HG03025 (cell line): ENCODE data around the gene LBH.
"Not testable (repeated sequence)": the region's sequence is repeated elsewhere in the genome, so short reads cannot be mapped to it uniquely, and the experiment has no call there.

Source experiments
- ATAC-seq: cut with Tn5 transposase; IDR thresholded peaks from one replicate; pipeline ENCODE4 v1.9.1; 2021; ENCODE audit warnings: mild to moderate bottlenecking, moderate library complexity; ENCODE audit not compliant: unreplicated experiment, low FRiP score

LBH gene

DNA sequence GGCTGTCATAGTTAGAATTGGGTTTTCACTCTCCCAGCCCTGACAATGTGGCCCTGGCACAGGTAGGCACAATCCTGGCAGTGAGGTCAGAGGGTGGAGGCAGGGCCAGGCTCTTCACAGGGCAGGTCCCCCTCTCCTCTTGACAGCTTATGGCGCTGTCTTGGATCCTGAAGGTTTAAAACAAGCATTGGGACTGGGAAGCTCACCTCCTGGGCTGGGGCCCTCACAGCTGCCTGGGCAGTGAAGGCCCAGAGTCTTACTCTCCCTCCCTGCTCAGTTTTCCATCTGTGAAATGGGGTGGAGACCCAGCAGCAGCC lies 23.3 kb downstream of the LBH start:
- ATAC-seq = no peak

DNA sequence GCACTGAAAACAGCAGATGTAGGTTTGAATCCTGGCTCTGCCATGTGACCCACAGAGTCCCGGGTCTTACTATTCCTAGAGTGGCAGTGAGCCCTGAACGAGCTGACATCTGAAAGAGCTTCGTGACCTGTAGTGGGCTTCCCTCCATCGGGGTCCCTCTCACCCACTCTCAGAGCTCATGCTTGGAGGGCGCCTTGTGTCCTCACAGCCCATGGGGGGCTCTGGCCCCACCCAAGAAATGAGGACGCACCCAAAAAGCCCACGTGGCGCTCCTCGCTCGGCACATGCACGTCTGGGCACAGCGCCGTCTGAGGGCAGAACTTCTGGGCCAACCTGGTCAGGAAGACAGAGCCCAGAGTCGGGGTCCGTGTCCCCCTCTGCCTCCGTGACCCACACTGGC lies 23.7 kb downstream of the LBH start:
- no peak for ATAC-seq

DNA sequence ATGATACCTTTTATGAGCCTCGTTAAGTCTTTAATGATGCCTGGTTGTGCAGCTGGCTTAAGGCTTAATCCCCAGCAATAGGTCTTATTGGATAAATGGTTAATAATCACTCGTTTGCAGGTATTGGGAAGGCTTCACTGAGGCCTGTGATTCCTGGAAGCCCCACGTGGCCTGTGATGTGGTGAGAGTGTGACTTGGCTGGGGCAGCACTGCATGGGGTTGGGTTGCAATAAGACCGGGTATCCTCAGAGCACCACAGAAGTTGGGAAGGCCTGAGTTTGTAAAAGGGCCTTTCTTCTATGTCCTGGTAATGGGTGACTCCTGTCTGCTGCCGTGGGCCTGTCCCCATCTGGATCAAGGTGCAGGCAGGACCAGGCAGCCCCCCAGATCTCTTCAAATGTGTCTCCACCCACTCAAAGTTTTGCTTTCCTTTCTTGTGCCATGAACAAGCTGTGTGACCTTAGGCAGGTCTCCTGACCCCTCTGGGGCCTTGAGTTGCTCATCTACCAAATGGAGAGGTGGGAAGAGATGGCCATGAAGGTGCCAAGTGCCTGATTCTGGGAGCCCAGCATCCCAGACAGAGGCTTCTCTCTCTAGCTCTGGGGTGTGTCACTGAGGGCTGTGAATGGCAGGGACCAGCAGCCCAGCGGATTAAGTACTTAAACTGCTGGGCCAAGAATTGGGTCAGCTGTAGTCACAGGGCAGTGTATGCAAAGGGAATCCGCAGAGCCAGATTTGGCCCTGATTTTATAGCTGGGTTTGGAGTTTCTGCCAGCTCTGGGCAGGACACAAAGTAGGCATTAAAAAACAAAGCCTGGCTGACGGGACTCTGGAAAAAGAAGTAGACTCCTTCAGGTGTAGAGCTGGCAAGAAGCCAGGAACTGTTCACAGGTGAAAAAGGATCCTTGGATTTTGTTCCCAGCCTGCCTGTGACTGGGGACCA lies 24.4 kb downstream of the LBH start:
- no peak for ATAC-seq

DNA sequence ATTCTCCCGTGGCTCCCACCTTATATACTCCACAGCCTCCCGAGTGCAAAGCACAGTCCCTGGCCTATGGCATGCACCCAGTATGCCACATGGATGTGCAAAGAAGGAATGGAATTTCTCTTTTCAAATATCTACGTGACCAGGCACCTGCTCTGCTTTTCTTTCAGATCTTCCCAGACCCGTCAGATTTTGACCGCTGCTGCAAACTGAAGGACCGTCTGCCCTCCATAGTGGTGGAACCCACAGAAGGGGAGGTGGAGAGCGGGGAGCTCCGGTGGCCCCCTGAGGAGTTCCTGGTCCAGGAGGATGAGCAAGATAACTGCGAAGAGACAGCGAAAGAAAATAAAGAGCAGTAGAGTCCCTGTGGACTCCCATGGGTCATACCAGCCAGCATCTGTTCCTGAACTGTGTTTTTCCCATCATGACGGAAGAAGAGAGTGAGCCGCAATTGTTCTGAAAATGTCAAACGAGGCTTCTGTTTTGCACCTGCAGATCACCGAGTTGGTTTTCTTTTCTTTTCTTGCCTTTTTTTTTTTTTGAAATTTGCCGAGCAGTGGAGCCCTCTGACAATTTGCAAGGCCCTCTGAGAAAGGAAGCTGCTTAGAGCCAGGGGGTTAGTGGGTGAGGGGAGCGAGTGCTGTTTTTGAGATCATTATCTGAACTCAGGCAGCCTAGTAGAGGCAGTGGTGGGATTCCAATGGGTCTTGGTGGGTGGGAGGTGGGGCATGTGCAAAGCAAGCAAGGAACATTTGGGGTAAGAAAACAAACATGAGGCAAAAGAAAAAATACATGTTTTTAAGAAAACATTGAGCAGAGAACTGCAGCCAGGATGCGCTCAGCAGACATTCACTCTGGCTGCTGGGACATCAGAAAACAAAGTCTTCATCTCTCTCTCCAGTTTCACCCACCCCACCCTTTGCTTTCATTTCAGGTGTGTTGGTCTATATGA lies 26.2 kb downstream of the LBH start:
- no peak for ATAC-seq

DNA sequence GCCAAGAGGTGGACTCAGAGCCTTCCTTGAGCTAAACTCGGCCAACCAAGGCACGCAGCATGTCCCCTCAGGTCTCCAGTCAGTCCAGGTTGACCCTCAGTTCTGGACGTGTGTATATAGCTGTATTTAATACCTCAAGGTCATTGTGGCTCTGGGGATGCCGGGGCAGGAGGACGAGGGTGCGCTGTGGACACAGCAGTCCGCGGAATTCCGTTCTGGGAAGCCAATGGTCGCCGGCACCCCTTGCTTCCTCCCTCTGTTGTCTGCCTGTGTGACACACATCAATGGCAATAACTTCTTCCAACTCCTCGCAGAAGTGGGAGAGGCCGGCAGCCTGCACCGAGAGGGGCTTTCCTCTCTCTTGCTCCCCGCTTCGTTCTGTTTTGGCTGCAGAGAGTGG lies 27.7 kb downstream of the LBH start:
- no peak for ATAC-seq

DNA sequence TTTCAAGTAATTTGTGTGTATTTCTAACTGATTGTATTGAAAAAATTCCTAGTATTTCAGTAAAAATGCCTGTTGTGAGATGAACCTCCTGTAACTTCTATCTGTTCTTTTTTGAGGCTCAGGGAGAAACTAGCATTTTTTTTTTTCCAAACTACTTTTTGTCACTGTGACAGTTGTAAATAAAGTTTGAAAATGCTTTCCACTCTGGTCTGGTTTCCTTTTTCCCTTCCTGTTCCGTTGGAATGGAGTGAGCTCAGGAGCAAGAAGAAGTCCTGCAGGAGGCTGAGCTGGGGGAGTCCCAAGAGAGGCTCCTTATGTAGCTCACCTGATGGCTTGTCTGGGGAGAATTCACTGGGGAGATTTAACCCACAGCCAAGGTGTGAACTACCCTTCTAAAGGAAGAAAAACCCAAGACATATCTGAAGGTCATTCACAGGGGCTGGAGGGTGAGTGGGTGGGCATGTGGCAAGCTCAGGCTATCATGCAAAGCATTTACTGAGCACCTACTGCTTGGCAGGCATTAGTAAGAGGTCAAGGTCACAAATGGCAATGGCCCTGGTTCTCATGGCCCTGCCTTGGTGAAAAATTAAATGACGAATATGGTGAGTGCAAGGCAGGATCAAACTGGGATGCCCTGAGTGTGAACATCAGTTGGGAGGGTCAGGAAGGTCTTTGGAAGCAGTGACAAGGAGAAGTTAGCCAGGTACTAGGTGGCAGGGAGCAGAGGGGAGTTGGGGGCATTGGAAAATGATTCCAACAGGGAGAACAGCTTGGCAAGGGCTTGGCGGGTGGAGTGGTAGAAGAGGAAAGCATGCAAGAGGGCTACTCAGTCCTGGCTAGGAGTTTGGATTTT lies 28.7 kb downstream of the LBH start:
- ATAC-seq = no peak

DNA sequence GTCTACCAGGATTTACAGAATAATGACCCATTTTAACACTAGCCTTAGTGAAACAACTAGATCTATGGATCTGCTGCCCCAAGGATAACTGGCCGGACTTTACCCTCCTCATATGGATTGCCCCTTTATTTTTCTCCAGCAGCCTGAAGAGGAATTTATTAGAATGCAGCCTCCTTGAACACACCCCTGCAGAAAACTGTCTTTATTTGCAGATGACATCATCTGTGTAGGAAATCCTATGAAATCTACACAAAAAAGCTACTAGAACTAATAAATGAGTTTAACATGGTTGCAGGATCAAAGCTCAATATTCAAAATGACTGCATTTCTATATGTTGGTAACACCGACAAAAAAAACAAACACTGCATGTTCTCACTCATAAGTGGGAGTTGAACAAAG lies 29.6 kb downstream of the LBH start:
- no peak for ATAC-seq

DNA sequence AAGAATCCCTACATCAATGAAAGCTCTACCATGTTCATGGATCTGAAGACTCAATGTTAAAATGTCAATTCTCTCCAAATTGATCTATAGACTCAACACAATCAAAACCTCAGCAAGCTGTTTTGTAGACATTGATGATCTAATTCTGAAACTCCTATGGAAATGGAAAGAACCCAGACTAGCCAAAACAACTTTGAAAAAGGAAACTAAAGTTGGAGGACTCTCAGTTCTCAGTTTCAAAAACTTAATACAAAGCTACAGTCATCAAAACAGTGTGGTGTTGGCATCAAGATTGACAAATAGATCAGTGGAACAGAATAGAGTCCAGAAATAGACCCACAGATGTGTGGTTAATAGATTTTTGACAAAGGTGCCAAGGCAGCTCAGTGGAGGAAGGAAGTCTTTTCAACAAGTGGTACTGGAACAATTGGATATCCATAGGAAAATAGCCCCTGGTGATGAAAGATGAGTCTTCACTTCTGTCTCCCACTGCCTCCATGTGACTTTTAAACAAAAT lies 30.4 kb downstream of the LBH start:
- ATAC-seq = no peak

DNA sequence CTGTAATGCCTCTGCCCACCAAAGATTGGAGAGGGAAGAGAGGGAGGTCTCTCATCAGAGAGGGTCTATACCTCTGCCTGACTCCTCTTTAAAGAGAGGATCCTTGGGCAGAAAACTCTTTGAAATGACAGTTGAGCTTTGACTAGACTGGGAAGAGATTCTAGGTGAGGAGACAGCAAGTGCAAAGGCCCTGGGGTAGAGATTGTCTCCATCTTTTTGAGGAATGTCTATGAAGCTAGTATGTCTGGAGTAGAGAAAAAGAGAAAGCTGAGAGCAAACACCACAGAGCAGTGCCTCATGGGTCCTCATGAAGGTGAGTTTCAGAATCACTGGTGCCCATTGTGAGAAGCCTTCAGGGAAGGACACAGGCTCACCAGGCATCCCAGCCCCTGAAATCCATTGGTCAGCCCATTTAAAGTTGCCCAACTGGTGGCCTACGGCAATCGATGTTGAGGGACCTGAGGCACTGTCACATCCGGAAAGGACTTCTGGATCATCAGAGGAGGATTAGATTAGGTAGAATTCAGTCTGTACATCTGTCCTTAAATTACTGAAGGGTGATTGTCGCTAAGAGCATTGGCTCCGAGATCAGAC lies 31.5 kb downstream of the LBH start:
- ATAC-seq = no peak

DNA sequence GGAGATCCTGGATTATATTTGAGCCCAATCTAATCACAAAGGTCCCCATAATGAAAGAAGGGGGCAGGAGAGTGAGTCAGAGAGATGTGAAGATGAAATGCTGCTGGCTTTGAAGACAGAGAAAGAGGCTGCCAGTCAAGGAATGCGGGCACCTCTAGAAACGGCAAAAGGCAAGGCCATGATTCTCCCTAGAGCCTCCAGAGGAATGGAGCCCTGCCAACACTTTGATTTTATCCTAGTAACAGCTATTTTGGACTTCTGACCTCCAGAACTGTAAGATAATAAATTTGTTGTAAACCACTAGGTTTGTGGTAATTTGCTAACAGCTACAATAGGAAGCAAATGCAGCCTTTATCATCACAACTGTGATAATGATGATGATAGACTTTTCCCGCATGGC lies 32.9 kb downstream of the LBH start:
- no peak for ATAC-seq

DNA sequence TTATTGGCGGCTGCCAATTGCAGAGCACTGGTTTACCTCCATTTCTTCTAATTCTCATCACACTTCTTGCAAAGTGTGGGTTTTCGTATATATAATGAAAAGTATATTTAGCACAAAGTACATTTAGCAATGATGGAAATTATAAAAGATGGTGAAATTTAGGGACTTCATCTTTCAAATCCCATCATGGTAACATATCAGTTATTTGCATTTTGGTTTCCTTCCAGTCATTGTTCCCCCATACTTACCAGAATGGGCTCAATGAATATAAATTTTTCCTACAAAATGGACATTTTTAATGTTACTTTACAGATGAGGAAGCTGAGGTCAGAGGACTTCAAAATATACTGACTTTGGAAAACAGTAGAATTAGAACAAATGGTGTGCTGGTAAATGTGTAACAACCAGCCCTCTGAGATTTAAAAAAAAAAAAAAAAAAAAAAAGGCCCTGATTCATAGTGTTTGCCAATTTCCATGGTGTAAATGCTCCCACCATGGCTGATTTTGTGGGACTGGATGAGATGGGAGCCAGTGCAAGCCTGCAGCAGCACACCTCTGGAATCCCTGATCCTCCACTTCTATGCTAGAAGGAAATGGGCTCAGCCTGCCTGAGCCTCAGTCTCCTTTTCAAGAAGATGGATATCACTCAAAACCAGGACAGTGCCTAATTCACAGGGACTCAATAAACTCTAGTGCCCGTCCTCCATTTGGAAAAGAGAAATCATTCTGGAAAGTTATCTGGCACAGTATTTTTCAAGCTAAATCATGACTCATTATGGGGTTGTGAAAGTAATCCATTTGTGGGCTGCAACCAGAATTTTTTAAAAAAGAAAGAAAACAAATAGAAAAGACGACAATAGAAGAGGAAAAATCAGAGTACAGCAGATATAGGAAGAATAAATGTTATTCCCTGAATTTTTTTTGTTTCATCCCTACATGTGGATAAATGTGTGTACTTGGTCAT lies 34.0 kb downstream of the LBH start:
- no peak for ATAC-seq

DNA sequence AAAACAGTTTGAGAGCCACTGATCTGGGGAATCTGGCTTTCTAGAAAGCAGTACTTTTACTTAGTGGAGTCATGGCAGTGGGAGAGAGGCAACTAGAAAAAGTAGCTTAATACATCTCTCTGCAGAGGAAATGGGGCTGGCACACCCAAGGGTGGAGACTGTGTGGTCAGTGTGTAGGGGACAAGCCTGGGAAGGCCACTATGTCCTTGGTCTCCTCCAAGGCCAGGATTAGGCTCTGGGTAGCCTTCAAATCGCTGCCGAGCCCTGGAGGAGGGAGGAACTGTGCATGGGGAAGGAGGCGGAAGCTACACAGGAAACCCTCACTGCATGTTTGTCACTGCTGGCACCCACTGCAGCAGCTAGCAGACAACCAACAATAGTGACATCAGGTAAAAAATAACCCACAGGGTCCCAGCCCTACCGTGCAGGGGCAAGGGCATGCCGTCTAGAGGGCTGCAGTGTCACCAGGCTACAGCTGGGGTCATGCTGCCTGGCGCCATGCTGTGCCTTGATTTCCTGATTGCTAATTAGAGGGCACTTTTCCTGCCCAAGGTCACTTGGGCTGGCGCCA lies 34.8 kb downstream of the LBH start:
- no peak for ATAC-seq

DNA sequence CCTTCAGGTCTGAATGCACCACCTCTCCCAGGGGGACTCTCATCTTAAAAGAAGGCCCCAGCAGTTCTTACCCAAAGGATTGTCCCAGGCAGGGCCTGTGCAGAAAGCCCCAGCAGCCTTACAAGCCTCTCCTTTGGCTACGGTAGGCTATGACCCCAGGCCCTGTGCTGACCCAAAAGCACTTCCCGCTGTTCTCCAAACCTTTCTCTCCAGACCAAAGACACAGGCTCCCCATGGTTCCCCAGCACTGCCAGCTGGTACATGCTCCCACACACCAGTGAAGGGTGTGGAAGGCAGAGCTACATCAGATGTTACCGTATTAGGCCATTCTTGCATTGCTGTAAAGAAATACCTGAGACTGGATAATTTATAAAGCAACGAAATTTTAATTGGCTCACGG lies 35.4 kb downstream of the LBH start:
- ATAC-seq = no peak

DNA sequence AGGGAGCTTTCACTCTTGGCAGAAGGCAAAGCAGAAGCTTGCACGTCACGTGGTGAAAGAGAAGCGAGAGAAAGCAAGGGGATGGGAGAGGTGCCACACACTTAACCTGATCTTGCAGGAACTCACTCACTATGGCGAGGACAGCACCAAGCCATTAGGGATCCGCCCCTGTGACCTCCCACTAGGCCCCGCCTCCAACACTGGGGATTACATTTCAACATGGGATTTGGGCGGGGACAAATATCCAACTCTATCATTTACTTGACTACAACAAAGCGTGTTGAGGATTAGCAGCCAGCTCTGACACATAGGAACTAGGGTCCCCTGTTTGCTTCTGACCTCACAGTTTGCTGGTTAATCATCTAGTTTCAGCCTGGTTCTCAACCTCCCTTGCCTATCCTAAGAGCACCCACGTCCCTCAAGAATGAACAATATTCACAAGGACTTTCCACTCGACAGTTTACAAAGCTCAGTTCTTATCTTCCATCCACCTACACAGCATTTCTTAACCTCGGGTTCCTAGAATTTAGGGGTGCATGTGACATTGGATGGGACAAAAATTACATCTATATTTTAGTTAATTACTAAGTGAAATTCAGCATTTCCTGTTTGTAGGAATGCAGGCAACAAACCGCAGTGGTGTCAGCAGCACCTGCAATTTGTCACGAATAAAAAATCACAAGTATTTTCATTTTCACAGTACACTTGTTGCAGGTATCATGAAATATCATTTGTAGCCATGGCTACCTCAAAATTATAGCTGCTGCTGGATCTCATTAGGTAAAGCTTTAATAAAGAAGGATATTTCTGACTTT lies 36.0 kb downstream of the LBH start:
- ATAC-seq = no peak

DNA sequence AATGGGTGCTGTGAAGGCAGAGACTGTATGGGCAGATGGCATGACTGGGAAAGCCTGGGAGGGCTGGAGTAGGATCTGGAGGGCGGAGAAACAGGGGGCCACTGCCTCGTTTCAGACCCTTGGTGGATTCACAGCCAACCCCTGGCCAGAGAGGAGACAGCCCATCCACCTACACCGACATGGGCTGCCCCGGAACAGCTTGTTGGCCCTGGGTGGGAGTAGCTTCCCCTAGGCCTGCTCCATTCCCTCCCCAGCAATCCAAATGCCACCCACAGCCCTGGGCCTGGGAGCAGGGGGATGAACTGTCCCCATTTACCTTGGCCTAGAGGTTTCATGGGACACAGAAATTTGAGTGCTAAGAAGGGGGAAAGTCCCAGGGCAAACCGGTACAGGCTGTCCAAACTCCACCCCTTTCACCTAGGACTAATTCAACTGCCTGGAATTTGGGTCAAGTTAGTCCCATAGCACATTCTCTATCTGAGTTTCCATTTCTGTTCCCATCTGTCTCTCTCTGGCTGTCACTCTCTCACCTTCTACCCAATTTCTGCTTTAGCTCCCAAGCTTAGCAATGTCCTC lies 37.0 kb downstream of the LBH start:
- no peak for ATAC-seq

DNA sequence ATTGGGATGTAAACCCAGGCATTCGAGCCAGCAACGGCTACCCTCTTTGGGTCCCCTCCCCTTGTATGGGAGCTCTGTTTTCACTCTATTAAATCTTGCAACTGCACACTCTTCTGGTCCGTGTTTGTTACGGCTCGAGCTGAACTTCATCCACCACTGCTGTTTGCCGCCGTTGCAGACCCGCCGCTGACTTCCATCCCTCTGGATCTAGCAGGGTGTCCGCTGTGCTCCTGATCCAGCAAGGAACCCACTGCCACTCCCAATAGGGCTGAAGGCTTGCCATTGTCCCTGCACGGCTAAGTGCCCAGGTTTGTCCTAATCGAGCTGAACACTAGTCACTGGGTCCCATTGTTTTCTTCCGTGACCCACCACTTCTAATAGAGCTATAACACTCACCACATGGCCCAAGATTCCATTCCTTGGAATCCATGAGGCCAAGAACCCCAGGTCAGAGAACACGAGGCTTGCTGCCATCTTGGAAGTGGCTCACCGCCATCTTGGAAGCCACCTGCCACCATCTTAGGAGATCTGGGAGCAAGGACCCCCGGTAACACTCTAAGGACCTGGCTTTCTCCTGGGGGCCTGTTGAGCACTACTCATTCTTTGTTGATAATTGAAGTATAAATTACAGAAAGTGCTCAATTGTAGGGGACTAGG lies 37.9 kb downstream of the LBH start:
- ATAC-seq = not testable (repeated sequence)

DNA sequence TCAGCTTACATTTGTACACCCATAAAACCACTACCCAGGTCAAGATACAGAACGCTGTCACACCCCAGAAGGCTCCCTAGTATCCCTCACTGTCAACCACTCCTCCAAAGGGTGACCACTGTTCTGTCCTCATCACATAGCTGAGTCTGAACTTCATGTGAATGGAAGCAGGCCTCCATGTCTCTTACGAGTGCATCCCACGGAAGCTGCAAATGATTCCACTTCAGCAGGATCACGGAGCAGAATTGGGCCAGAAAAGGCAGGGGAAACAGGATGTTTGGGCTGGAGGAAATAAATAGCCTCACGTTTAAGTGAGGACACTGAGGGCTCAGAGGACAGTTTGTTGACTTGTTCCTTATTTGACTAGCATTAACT lies 38.4 kb downstream of the LBH start:
- no peak for ATAC-seq
